RWPE2 (cell line): ENCODE results near the gene CADM2.

ENCODE experiments used
- ATAC-seq: fragments of 200-7000 bp; cut with Tn5 transposase; 3 replicates; pipeline ENCODE4 v1.9.1; 2021; ENCODE audit warnings: low read depth
- DNase-seq: peaks from one replicate; pipeline ENCODE4 v3.0.0-alpha.2; 2020; ENCODE audit warnings: low spot score
- H3K27ac ChIP-seq: fragments of 450-650 bp; 2 replicates; pipeline ENCODE4 v1.5.1; 2017; ENCODE audit warnings: mild to moderate bottlenecking; ENCODE audit not compliant: poor library complexity, severe bottlenecking
- H3K27me3 ChIP-seq: fragments of 250-450 bp; sonication (Bioruptor Pico); 2 replicates; pipeline ENCODE4 v1.5.1; 2021; ENCODE audit warnings: mild to moderate bottlenecking, moderate library complexity; ENCODE audit not compliant: insufficient read depth, poor library complexity, severe bottlenecking
- H3K36me3 ChIP-seq: fragments of 250-450 bp; sonication (Bioruptor Pico); 2 replicates; pipeline ENCODE4 v1.5.1; 2020; ENCODE audit warnings: low read depth, mild to moderate bottlenecking, moderate library complexity
- H3K4me1 ChIP-seq: fragments of 250-450 bp; sonication (Bioruptor Pico); 2 replicates; pipeline ENCODE4 v1.5.1; 2021; ENCODE audit warnings: mild to moderate bottlenecking, moderate library complexity; ENCODE audit not compliant: insufficient read depth, poor library complexity, severe bottlenecking
- H3K4me3 ChIP-seq: fragments of 250-450 bp; sonication (Bioruptor Pico); 2 replicates; pipeline ENCODE4 v1.5.1; 2021; ENCODE audit warnings: mild to moderate bottlenecking, moderate library complexity; ENCODE audit not compliant: severe bottlenecking
- H3K9me3 ChIP-seq: fragments of 250-450 bp; sonication (Bioruptor Pico); 2 replicates; pipeline ENCODE4 v1.5.1; 2021; ENCODE audit warnings: mild to moderate bottlenecking, moderate library complexity; ENCODE audit not compliant: severe bottlenecking
- CTCF ChIP-seq: fragments of 450-650 bp; IDR thresholded peaks from one replicate; pipeline ENCODE4 v1.5.1; 2017; ENCODE audit warnings: mild to moderate bottlenecking, moderate library complexity; ENCODE audit not compliant: poor library complexity, severe bottlenecking

Gene CADM2

GRCh38 chr3:85364296-85364909, 405.6 kb downstream of the CADM2 start:
- no peaks in the 10 kb centered on the region for H3K27me3 ChIP-seq
- TF ChIP-seq CTCF, result no peak
- no peak for ATAC-seq
- H3K27ac ChIP-seq, result no peak overlapping the region
- no peaks in the 10 kb centered on the region for H3K9me3 ChIP-seq
- H3K36me3 ChIP-seq, result no peaks in the 10 kb centered on the region
- no peak overlapping the region for H3K4me3 ChIP-seq
- DNase-seq, result no peak
- H3K4me1 ChIP-seq, result no peaks in the 10 kb centered on the region

- DNase-seq (no peak), ATAC-seq (0 out of 3 replicates have a peak, but pooled peaks have one; percentile 25)
- Histone ChIP-seq H3K4me3 (no peak overlapping the region), H3K36me3 (no peaks in the 10 kb centered on the region), H3K9me3 (no peaks in the 10 kb centered on the region), H3K27ac (no peak overlapping the region), H3K4me1 (no peaks in the 10 kb centered on the region), H3K27me3 (no peaks in the 10 kb centered on the region)
- TF ChIP-seq CTCF, result no peak
Observed at GRCh38 chr3:85370341-85370740, 411.6 kb downstream of the CADM2 start.

- ATAC-seq (no peak), DNase-seq (no peak)
- Histone ChIP-seq H3K27ac (no peak overlapping the region), H3K27me3 (peaks cover 6% of the 10 kb centered on the region), H3K4me1 (no peaks in the 10 kb centered on the region), H3K36me3 (no peaks in the 10 kb centered on the region), H3K4me3 (no peak overlapping the region), H3K9me3 (no peaks in the 10 kb centered on the region)
- TF ChIP-seq CTCF, result no peak
Observed at GRCh38 chr3:85376131-85376530, 417.3 kb downstream of the CADM2 start.

GRCh38 chr3:85377115-85377514, 418.3 kb downstream of the CADM2 start:
- Histone ChIP-seq H3K4me1 (no peaks in the 10 kb centered on the region), H3K27me3 (peaks cover 6% of the 10 kb centered on the region), H3K9me3 (no peaks in the 10 kb centered on the region), H3K36me3 (no peaks in the 10 kb centered on the region), H3K27ac (no peak overlapping the region), H3K4me3 (no peak overlapping the region)
- ATAC-seq (no peak), DNase-seq (no peak)
- TF ChIP-seq CTCF, result no peak

GRCh38 chr3:85384372-85384771, 425.6 kb downstream of the CADM2 start:
- Histone ChIP-seq H3K9me3 (no peaks in the 10 kb centered on the region), H3K27ac (no peak overlapping the region), H3K36me3 (no peaks in the 10 kb centered on the region), H3K27me3 (no peaks in the 10 kb centered on the region), H3K4me3 (no peak overlapping the region), H3K4me1 (no peaks in the 10 kb centered on the region)
- no peak for TF ChIP-seq CTCF
- ATAC-seq, result no peak
- DNase-seq, result no peak
